ENCODE results near the gene ALB. TPM values are rescaled to one million over a fixed set of nuclear protein-coding genes. Genes with fewer than 3 reads are reported as not detected.

The ALB gene
- total RNA-seq, 1 experiment from 2014 or later: not detected

GRCh38 chr4:73426666-73427065 is 22.6 kb downstream of the ALB start:
- Mint-ChIP-seq H3K36me3 (ENCODE audit: insufficient read depth, unreplicated experiment) (no peaks in the 10 kb centered on the region), H3K27ac (ENCODE audit: unreplicated experiment) (no peak overlapping the region), H3K27me3 (ENCODE audit: unreplicated experiment) (peaks cover 13% of the 10 kb centered on the region), H3K4me3 (ENCODE audit: low read depth, unreplicated experiment) (no peak overlapping the region), H3K9me3 (ENCODE audit: low read depth, unreplicated experiment) (no peaks in the 10 kb centered on the region), H3K4me1 (ENCODE audit: low read depth, unreplicated experiment) (no peaks in the 10 kb centered on the region)
- intact Hi-C loops (cut with micrococcal nuclease; ENCODE audit: unreplicated experiment): no loop called here
- no peak for TF ChIP-seq CTCF (IDR thresholded peaks at IDR 0.05; ENCODE audit: unreplicated experiment)
- CTCF ChIA-PET: no interaction called here
- no TSS peak for BruUV-seq (replicated peaks)
- DNase-seq: no peak

- H3K4me3 Mint-ChIP-seq (ENCODE audit: low read depth, unreplicated experiment): no peak overlapping the region
- TF ChIP-seq CTCF (IDR thresholded peaks at IDR 0.05; ENCODE audit: unreplicated experiment): no peak
- no peaks in the 10 kb centered on the region for H3K36me3 Mint-ChIP-seq (ENCODE audit: insufficient read depth, unreplicated experiment)
- peaks cover 14% of the 10 kb centered on the region for H3K4me1 Mint-ChIP-seq (ENCODE audit: low read depth, unreplicated experiment)
- intact Hi-C loops (cut with micrococcal nuclease; ENCODE audit: unreplicated experiment): no loop called here
- CTCF ChIA-PET: no interaction called here
- DNase-seq: no peak
- no peak overlapping the region for H3K27ac Mint-ChIP-seq (ENCODE audit: unreplicated experiment)
- H3K27me3 Mint-ChIP-seq (ENCODE audit: unreplicated experiment): peaks cover 13% of the 10 kb centered on the region
- no peaks in the 10 kb centered on the region for H3K9me3 Mint-ChIP-seq (ENCODE audit: low read depth, unreplicated experiment)
- BruUV-seq (replicated peaks): no TSS peak
Measured at GRCh38 chr4:73429118-73429517, 25.0 kb downstream of the ALB start.

GRCh38 chr4:73429826-73430587 is 25.9 kb downstream of the ALB start:
- no peak overlapping the region for H3K4me3 Mint-ChIP-seq (ENCODE audit: low read depth, unreplicated experiment)
- no peak for DNase-seq
- intact Hi-C loops (cut with micrococcal nuclease; ENCODE audit: unreplicated experiment): no loop called here
- no peaks in the 10 kb centered on the region for H3K36me3 Mint-ChIP-seq (ENCODE audit: insufficient read depth, unreplicated experiment)
- peaks cover 14% of the 10 kb centered on the region for H3K4me1 Mint-ChIP-seq (ENCODE audit: low read depth, unreplicated experiment)
- TF ChIP-seq CTCF (IDR thresholded peaks at IDR 0.05; ENCODE audit: unreplicated experiment): no peak
- H3K9me3 Mint-ChIP-seq (ENCODE audit: low read depth, unreplicated experiment): no peaks in the 10 kb centered on the region
- peaks cover 13% of the 10 kb centered on the region for H3K27me3 Mint-ChIP-seq (ENCODE audit: unreplicated experiment)
- CTCF ChIA-PET: no interaction called here
- BruUV-seq (replicated peaks): no TSS peak
- no peak overlapping the region for H3K27ac Mint-ChIP-seq (ENCODE audit: unreplicated experiment)

GRCh38 chr4:73431813-73432168 is 27.7 kb downstream of the ALB start:
- no TSS peak for BruUV-seq (replicated peaks)
- Mint-ChIP-seq H3K27me3 (ENCODE audit: unreplicated experiment) (peaks cover 6% of the 10 kb centered on the region), H3K27ac (ENCODE audit: unreplicated experiment) (no peak overlapping the region), H3K4me3 (ENCODE audit: low read depth, unreplicated experiment) (no peak overlapping the region), H3K9me3 (ENCODE audit: low read depth, unreplicated experiment) (no peaks in the 10 kb centered on the region), H3K4me1 (ENCODE audit: low read depth, unreplicated experiment) (peaks cover 14% of the 10 kb centered on the region), H3K36me3 (ENCODE audit: insufficient read depth, unreplicated experiment) (no peaks in the 10 kb centered on the region)
- intact Hi-C loops (cut with micrococcal nuclease; ENCODE audit: unreplicated experiment): no loop called here
- CTCF ChIA-PET: no interaction called here
- TF ChIP-seq CTCF (IDR thresholded peaks at IDR 0.05; ENCODE audit: unreplicated experiment): no peak
- DNase-seq: no peak

Measured in Calu3 (cell line).